GM18517 (cell line): Measurements from ENCODE around the gene C16orf82.

ENCODE experiments used
- ATAC-seq: cut with Tn5 transposase; IDR thresholded peaks from one replicate; pipeline ENCODE4 v1.9.1; 2021; ENCODE audit warnings: mild to moderate bottlenecking, moderate library complexity; ENCODE audit not compliant: unreplicated experiment

Gene C16orf82

GRCh38 chr16:27066668-27067537 lies at the start of gene C16orf82:
Gene C16orf82 (plus strand): TSS chr16:27066927.
- ATAC-seq = no peak

- no peak for ATAC-seq
Measured at GRCh38 chr16:27020031-27020430, 46.7 kb upstream of the C16orf82 start.

- ATAC-seq = no peak
Measured at GRCh38 chr16:27024010-27024409, 42.7 kb upstream of the C16orf82 start.

- no peak for ATAC-seq
Measured at GRCh38 chr16:27025581-27025980, 41.1 kb upstream of the C16orf82 start.

GRCh38 chr16:27027971-27028370 lies 38.8 kb upstream of the C16orf82 start:
- no peak for ATAC-seq

- ATAC-seq = no peak
Measured at GRCh38 chr16:27028591-27029110, 38.1 kb upstream of the C16orf82 start.

- ATAC-seq = no peak
Measured at GRCh38 chr16:27029525-27029924, 37.2 kb upstream of the C16orf82 start.

- no peak for ATAC-seq
Measured at GRCh38 chr16:27033281-27033979, 33.3 kb upstream of the C16orf82 start.

- no peak for ATAC-seq
Measured at GRCh38 chr16:27040732-27041131, 26.0 kb upstream of the C16orf82 start.

GRCh38 chr16:27046958-27047518 lies 19.7 kb upstream of the C16orf82 start:
- ATAC-seq = no peak

GRCh38 chr16:27048316-27048715 lies 18.4 kb upstream of the C16orf82 start:
- ATAC-seq = no peak

GRCh38 chr16:27049117-27049516 lies 17.6 kb upstream of the C16orf82 start:
- no peak for ATAC-seq

GRCh38 chr16:27052007-27052406 lies 14.7 kb upstream of the C16orf82 start:
- ATAC-seq = no peak

GRCh38 chr16:27053996-27054395 lies 12.7 kb upstream of the C16orf82 start:
- ATAC-seq = no peak

GRCh38 chr16:27058299-27058698 lies 8.4 kb upstream of the C16orf82 start:
- ATAC-seq = no peak

- no peak for ATAC-seq
Measured at GRCh38 chr16:27070776-27071175, 4.0 kb downstream of the C16orf82 start.

GRCh38 chr16:27073733-27074132 lies 7.0 kb downstream of the C16orf82 start:
- ATAC-seq = no peak

- no peak for ATAC-seq
Measured at GRCh38 chr16:27080895-27081294, 14.2 kb downstream of the C16orf82 start.

GRCh38 chr16:27083861-27084261 lies 17.1 kb downstream of the C16orf82 start:
- no peak for ATAC-seq

- no peak for ATAC-seq
Measured at GRCh38 chr16:27084307-27085028, 17.7 kb downstream of the C16orf82 start.

- no peak for ATAC-seq
Measured at GRCh38 chr16:27085182-27085581, 18.5 kb downstream of the C16orf82 start.
